ENCODE results near the gene EIF3J. TPM values are rescaled to one million over a fixed set of nuclear protein-coding genes. Genes with fewer than 3 reads are reported as not detected.
"Not testable (repeated sequence)": the region's sequence is repeated elsewhere in the genome, so short reads cannot be mapped to it uniquely, and the experiment has no call there.

EIF3J gene
- total RNA-seq, 1 donor from 2014 or later: 91.1 TPM

DNA sequence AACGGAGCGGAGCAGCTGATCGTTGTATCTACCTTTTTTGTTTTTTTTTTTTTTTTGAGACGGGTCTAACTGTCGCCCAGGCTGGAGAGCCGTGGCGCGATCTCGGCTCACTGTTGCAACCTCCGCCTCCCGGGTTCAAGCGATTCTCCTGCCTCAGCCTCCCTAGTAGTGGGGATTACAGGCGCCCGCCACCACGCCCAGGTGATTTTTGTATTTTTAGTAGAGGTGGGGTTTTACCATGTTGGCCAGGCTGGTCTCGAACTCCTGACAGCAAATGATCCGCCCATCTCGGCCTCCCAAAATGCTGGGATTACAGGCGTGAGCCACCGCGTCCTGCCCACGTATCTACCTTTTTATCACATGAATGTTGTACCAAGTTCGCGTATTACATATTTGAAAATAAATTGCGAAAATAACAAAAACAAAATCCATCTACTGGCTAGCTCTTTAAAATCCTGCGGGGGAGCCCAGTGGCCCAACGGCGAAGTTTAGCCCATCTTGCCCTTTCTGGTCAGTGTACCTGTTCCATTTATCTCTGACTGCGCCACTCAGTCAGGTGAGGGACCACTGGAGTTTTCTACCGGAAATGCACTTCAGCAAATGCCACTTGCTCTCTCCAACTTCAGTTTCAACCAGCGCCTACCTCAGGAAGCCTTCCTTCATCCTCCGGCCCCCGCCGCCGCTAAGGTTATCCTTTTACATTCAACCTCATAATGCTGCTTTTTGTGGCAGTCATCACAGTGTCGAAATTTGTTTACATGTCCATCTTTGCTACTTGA lies 1.2 kb upstream of the EIF3J start:
- Mint-ChIP-seq H3K36me3 (peaks cover 8% of the 10 kb centered on the region), H3K9me3 (no peaks in the 10 kb centered on the region), H3K27me3 (no peaks in the 10 kb centered on the region), H3K27ac (peak overlapping the region; percentile 95), H3K4me3 (peak overlapping the region; percentile 91), H3K4me1 (ENCODE audit: unreplicated experiment) (peaks cover 17% of the 10 kb centered on the region)
- no peak for DNase-seq (ENCODE audit: extremely low spot score, unreplicated experiment)
- TF ChIP-seq, protein P1, sequence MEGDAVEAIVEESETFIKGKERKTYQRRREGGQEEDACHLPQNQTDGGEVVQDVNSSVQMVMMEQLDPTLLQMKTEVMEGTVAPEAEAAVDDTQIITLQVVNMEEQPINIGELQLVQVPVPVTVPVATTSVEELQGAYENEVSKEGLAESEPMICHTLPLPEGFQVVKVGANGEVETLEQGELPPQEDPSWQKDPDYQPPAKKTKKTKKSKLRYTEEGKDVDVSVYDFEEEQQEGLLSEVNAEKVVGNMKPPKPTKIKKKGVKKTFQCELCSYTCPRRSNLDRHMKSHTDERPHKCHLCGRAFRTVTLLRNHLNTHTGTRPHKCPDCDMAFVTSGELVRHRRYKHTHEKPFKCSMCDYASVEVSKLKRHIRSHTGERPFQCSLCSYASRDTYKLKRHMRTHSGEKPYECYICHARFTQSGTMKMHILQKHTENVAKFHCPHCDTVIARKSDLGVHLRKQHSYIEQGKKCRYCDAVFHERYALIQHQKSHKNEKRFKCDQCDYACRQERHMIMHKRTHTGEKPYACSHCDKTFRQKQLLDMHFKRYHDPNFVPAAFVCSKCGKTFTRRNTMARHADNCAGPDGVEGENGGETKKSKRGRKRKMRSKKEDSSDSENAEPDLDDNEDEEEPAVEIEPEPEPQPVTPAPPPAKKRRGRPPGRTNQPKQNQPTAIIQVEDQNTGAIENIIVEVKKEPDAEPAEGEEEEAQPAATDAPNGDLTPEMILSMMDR (conservative IDR thresholded peaks at IDR 0.05): no peak

DNA sequence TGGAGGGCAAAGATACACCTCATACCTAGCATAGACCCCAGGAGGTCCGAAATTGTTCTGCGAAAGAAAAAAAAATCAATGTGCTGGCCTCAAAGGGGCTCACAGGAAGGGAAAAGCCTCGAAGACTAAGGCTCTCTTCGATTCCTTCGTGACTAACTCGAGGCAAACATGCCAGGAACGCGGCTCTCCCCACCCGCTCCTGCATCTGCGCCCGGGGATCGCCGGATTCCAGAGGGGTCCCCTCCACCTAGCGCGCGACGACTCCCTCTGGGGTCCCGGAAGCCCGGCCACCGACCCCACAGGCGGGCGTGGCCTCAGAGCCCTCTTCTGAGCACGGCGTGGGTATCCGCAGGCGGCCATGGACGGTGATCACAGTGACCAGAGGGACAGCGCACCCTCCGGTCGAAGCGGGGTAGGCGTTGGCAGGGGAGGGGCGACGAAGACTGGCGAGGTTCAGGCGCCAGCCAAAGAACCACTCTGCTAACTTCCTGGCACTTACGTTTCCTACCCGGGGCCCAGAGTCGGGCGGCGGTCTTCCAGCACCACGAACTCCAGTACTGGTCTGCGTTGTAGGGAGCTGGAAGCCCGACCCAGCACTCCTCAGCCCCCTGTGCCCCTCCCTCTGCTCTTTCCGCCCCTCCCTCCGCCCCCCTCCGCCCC lies 515 bp upstream of the EIF3J start:
- Mint-ChIP-seq H3K27me3 (no peaks in the 10 kb centered on the region), H3K9me3 (no peaks in the 10 kb centered on the region), H3K4me1 (ENCODE audit: unreplicated experiment) (peaks cover 17% of the 10 kb centered on the region), H3K27ac (peak overlapping the region; percentile 95), H3K4me3 (peak overlapping the region; percentile 91), H3K36me3 (peaks cover 12% of the 10 kb centered on the region)
- peak; percentile 85 for DNase-seq (ENCODE audit: extremely low spot score, unreplicated experiment)
- TF ChIP-seq, protein P1 (conservative IDR thresholded peaks at IDR 0.05): peak; percentile 58

DNA sequence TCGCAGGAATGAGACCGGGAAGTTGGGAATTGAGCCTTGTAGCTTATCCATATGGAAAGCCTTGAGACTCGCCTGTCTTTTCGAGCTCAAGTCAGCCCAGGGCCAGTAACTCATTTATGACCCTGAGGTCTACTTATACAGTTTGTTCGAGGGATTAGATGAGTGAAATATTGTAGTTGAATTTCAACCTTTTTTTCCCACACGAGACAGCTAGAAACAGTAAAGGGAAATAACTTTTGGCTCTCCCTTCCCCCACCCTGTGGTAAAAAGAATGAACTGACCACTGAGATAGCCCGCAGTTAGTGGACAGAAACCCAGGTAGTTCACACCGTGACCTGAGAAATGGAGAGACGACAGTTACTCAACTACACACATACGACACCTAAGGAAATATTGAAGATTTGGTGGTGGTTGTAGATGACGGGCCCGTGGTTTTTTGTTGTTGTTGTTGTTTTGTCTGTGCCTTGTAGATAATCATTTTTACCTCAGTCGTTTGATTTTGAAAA lies 841 bp downstream of the EIF3J start:
- no peaks in the 10 kb centered on the region for H3K27me3 Mint-ChIP-seq
- peaks cover 29% of the 10 kb centered on the region for H3K4me1 Mint-ChIP-seq (ENCODE audit: unreplicated experiment)
- TF ChIP-seq, protein P1 (conservative IDR thresholded peaks at IDR 0.05): peak; percentile 45
- peaks cover 21% of the 10 kb centered on the region for H3K36me3 Mint-ChIP-seq
- no peak for DNase-seq (ENCODE audit: extremely low spot score, unreplicated experiment)
- H3K4me3 Mint-ChIP-seq: peak overlapping the region; percentile 91
- no peaks in the 10 kb centered on the region for H3K9me3 Mint-ChIP-seq
- H3K27ac Mint-ChIP-seq: peak overlapping the region; percentile 95

DNA sequence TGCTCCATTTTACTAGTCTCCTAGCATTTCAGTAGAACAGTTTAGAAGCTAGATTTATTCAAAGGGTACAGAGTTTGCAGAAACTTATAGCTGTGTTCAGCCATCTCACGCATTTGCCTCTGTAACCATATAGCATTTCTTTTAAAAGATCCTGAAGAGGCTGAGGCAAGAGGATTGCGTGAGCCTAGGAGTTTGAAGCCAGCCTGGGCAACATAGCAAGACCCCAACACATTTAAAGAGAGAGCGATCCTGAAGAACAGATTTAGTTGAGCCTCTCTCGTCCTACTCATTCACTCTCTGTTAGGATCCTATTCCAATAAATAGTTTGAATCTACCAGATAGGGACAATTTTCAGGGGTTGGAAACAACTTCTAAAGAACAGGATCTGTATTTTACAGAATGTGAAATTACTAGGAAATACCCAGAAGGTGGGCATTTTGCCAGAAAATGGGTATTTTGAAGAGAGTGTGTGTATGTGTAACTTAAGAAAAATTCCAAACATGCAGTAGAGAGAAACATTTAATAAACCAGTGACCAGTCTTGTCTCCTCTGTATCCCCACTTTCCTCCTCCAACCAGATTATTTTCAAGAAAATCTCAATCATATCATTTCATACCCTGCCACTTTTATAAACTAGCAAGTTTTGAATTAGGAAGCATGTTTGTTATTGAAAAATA lies 4.5 kb downstream of the EIF3J start:
- Mint-ChIP-seq H3K27me3 (no peaks in the 10 kb centered on the region), H3K4me3 (peak overlapping the region; percentile 18), H3K36me3 (peaks cover 26% of the 10 kb centered on the region), H3K27ac (peak overlapping the region; percentile 37), H3K4me1 (ENCODE audit: unreplicated experiment) (peaks cover 30% of the 10 kb centered on the region), H3K9me3 (no peaks in the 10 kb centered on the region)
- no peak for DNase-seq (ENCODE audit: extremely low spot score, unreplicated experiment)
- TF ChIP-seq, protein P1 (conservative IDR thresholded peaks at IDR 0.05): no peak

DNA sequence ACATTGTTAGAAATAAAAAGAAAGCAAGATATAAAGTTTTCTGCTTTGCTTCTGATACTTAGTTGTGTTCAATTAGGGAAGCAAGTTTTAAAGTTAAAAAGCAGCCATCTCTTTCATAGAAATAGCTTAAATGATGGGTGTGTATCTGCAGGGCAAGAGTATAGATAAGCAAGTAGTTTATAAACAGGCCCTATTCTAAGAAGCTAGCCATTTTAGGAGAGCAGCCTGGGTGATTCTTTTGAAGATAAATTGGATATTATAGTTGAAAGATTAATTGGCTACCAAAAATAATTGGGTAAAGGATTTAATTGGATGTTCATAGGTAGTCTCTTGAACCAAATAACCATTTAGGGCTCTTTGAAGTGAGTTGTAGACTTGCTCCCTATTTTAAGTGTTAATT lies 5.6 kb downstream of the EIF3J start:
- Mint-ChIP-seq H3K9me3 (no peaks in the 10 kb centered on the region), H3K36me3 (peaks cover 26% of the 10 kb centered on the region), H3K4me3 (no peak overlapping the region), H3K27me3 (no peaks in the 10 kb centered on the region), H3K4me1 (ENCODE audit: unreplicated experiment) (peaks cover 30% of the 10 kb centered on the region), H3K27ac (no peak overlapping the region)
- DNase-seq (ENCODE audit: extremely low spot score, unreplicated experiment): no peak
- TF ChIP-seq, protein P1 (conservative IDR thresholded peaks at IDR 0.05): no peak

DNA sequence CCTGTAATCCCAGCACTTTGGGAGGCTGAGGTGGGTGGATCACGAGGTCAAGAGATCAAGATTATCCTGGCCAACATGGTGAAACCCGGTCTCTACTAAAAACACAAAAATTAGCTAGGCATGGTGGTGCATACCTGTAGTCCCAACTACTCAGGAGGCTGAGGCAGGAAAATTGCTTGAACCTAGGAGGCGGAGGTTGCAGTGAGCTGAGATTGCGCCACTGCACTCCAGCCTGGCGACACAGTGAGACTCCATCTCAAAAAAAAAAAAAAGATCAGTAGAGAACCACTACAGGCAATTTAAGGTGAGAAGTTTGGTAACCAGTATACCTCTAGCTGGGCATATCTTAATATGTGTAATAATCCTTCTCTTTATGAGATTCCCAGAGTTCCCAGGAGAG lies 7.8 kb downstream of the EIF3J start:
- not testable (repeated sequence) for H3K4me3 Mint-ChIP-seq; H3K27me3 Mint-ChIP-seq; H3K27ac Mint-ChIP-seq; DNase-seq (ENCODE audit: extremely low spot score, unreplicated experiment); H3K9me3 Mint-ChIP-seq
- Mint-ChIP-seq H3K36me3 (peaks cover 22% of the 10 kb centered on the region), H3K4me1 (ENCODE audit: unreplicated experiment) (peaks cover 21% of the 10 kb centered on the region)

Data from type B pancreatic cell (in vitro differentiated cells).